Suppressor macrophage (primary cell): Measurements from ENCODE around the gene GGT1.
"Not testable (repeated sequence)": the region's sequence is repeated elsewhere in the genome, so short reads cannot be mapped to it uniquely, and the experiment has no call there.

Source experiments
- DNase-seq, 4 experiments: peaks; one replicate each; pipeline ENCODE4 v3.0.0-alpha.2; 2020 to 2022

The GGT1 gene

DNA sequence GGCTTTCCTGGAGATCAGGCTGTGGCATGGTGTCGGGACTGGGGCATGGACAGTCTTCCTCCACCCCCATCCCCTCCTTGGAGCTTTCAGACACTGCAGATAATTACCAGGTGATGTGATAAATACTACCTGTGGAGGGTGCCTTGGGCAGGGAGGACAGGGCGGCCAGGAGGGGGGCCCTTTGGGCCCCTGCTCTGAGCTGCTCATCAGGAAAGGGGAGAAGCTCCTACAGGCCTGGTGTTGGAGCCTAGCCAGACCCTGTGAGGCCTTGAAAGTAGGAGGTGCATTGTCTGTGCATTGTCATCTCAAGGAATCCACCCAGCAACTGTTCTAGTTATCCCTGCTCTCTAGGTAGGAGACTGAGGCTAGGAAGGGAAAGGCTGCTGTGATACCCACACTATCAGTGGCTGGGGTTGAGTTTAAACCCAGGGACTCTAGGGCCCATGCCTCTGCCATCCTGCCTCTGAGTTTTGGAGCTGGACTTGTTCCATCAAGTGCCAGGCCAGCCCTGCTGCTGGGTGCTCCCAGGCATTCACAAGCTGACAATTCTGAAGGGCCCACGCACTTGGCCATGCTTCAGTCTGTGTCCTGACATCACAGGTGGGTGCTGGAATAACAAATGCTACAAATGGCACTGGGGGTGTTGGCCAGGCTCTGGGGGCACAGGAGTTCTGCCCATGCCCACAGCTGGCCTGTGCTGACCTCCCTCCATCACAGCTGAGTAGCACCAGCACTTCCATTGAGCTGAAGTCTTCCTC, 2.9 kb upstream of the GGT1 start:
- DNase-seq, result not testable (repeated sequence)

DNA sequence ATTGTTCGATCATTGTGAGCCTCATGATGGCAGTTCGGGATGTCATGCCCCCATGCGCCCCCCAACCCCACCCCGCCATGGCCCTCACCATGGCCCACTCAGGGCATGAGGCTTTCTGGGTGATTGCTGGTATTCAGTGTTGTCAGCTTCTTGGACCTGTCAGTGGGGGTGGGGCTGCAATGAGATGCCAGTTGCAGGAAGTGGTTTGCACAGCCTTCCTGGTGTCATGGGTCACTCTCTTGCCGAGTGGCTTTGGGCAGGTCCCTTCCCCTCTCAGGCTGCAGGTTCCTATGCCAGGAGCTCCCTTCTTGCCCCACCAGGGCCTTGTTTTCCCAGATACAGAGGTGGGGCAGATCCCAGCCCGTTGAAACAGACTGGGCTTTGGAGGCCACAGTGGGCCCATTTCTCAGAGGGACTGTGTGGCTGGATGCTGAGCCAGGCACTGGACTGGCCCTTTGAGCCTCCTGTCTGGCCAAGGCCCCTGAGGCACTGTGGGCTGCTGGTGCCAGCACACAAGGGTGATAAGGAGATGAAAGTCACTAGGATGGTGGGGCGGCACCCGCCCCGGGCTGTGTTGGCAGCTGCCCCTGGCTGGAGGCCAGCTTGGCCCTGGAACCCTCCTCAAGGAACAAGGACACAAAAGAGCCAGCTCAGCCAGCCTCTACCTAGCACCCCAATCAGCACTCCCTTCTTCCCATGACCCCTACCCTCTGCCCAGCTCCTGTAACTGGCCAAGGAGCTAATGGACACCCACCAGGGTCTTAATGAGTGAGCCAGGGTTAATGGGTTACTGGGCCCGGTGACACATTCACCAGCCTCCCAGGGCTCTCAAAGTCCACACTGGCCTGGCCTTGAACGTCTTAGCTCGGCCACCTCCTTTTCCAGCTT, 1.5 kb upstream of the GGT1 start:
- peak in 3 of 4 experiments; percentile 29 to 51 (median 31) for DNase-seq

DNA sequence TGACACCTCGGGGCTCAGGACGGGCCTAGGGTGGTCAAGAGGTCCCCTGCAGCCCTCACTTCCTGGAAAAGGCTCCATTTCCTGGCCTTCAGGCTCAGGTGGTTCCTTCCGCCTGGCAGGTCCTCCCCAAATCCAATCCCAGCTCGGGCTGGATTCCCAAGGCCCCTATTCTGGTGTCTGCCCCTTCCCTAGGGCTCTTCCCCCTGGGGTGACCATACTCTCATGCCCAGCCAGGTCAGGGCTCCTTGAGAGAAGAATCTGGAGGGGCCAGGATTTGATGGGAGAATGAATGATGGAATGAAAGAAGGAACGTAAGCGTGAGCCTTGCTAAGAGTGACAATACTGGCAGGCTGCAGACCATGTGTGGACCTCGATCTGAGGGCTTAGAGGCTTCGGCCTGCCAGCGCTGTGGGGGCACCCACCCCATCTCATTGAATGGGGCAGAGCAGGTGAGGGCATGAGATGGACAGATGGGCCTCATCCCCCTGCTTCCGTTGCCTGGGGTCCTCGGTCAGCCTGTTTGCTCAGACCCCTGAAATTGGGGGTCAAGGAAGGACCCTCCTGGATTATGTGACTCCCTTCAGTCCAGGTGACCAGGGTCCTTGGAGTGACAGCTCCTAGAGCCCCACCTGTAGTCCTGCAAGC, 766 bp upstream of the GGT1 start:
- DNase-seq, result not testable (repeated sequence)

DNA sequence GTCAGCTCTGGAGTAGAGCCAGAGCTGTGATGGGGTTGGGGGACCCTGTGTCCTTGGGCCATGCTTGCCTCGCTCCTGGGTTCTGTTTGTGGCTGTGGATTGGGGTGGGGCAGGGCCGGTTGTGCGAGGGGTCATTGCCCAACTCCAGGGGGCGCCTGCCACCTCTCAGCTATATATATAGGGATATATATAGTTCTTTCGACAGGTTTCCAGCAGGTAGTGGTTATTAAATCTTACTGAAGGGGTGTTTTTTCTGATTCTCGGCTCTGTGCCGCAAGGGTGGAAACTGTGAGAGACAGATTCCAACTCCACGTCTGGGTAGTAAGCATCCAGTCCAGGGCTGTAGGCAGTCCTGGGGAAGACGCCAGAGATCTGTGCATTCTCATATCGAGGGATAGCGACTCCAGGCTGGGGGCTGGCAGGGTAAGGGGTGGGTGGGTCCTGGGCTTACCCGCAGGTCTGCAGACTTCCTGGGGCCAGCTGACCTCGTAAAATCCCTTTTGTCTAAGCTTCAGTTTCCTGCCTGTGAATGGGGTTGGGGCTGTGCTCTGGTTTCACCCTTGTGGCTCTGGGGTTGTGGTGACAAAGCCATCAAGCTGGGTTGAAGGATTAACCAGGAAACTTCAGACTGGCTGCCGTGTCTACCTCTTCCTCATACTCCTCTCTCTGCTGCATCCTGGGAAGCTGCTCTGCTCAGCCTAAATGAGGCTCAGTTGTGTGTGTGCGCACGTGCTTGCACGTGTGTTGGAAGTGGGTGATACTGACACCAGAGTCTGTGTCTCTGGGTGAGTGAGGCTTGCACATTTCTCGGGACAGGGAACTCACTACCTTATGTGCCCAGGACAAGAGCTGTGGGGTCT, 1.0 kb downstream of the GGT1 start:
- peak in 1 of 4 experiments; percentile 17 for DNase-seq

DNA sequence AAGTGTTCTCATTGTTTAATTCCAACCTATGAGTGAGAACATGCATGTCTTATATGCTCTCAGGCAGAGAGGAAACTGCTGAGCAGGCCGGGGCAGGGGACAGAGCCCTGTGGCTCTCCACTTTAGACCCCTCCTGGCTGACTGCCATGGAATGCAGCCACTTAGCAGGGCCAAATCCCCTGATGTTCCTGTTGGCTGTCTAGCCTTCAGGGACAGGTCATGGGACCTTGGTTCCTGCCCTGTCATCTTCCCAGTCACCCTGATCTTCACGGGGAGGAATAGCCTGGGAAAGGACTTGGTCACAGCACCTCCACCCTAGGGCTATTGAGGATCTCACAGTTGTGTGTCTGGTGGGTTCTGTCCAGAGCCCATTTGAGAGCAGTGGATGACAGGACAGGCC, 3.3 kb downstream of the GGT1 start:
- not testable (repeated sequence) for DNase-seq

DNA sequence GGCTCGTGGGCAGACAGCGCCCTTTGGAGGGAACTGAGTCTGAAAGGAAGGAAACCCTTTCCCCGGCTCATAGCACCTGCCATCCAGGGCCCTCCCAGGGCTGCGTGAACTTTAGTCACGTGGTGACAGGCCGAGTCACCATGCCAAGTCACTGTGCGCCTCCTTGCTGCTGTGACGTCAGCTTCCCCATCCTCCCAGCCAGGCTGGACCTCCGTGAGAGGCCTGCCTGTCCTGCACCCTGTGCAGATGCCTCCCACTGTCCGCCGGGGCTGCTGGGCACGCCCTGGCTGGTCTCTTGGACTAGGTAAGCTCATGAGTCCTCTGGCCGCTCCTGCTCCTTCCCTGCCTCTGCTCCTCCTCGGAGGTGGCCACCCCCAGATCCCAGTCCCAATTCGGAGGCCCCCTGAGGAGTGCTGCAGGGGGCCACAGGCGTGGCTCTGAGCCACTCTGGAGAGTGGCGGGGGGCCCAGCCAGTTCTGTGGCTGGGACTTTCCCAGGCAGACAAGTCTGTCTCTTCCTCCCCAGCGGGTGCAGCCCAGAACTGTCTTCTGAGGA, 4.5 kb downstream of the GGT1 start:
- peak; percentile 78 to 86 (median 82) for DNase-seq

DNA sequence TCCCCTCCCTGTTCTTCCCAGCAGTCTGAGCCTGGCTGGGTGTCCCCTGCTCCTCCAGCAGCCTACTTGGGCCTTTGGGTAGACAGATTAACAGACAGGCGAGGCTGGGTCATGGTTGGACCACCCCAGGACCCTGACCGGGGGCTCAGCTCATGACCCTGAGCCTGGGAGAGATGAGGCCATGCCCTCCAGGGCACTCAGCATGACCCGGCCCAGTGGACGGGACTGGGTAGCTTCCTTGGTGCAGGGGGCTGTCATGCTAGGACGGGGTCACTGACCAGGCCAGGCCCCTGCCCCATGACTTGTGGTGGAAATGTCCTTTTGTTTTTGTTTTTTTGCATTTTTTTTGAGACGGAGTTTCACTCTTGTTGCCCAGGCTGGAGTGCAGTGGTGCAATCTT, 5.3 kb downstream of the GGT1 start:
- DNase-seq, result not testable (repeated sequence)

DNA sequence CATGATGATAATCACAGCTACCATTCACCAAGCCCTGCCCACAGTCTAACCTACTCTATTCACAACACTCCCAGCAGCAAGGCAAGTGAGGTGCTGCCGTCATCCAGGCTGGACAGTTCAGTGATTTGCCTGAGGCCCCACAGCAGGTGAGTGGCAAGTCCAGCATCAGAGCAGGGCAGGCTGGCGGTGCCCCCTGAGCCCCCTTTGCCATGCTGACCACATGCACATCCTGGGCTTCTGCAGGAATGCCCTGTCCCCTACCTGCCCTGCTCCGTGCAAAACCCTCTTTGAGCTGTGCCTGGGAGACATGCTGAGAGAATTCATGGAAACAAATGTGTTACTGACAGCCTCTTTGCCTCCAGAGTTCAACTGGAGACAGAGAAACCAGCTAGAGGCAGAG, 6.9 kb downstream of the GGT1 start:
- DNase-seq, result not testable (repeated sequence)

DNA sequence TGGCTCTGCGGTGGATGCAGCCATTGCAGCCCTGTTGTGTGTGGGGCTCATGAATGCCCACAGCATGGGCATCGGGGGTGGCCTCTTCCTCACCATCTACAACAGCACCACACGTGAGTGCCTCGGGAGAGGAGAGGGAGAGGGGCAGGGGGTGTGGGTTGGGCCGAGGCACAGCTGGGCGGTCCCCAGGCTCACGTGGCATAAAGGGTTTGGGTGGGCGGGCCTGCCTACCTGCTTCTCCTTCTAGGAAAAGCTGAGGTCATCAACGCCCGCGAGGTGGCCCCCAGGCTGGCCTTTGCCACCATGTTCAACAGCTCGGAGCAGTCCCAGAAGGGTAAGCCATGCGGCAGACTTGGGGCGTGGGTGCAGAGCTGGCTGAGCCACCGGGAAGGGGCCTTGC, 11.8 kb downstream of the GGT1 start:
- DNase-seq, result not testable (repeated sequence)

DNA sequence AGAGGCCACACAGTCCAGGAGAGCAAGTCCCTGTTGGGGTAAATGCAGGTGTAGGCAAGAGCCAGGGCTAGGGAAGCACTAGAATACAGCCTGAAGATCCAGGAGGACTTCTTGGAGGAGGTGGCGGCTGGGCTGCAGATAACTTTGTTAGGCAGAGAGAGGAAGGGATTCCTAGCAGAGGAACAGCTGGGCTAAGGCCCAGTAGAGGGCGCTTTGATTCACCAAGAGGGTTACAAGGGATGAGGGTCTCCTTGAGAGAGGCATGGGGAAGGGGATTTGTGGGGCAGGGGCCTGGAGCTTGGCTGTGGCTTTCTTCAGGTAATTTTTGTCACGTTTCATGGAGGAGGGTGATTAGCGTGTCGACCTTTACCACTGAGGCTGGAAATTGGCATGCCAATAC, 18.3 kb downstream of the GGT1 start:
- DNase-seq, result not testable (repeated sequence)

DNA sequence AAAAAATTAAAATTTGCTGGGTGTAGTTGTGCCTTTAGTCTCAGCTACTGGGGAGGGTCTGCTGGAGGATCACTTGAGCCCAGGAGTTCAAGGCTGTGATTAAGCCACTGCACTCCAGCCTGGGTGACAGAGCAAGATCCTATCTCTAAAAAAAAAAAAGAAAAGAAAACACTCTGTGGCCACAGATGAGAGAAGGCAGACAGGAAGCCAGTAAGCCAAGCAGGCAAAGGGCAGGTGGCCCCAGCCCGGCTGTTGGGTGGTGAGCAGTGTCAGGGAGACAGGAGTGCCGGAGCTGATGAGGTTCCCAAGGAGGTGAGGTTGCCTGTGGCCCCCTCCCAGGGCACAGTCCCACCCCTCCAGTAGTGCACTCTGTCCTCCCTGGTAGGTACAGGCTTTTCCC, 19.6 kb downstream of the GGT1 start:
- not testable (repeated sequence) for DNase-seq

DNA sequence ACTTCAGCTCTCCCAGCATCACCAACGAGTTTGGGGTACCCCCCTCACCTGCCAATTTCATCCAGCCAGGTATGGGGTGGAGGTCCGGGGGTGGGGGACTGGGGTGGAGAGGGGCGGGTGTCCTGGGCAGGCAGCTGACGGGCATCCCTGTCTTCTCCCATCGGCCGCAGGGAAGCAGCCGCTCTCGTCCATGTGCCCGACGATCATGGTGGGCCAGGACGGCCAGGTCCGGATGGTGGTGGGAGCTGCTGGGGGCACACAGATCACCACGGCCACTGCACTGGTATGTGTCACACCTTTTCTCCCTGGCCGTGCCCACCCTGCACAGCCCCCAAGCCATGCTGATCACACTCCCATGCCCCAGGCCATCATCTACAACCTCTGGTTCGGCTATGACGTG, 24.9 kb downstream of the GGT1 start:
- not testable (repeated sequence) for DNase-seq

DNA sequence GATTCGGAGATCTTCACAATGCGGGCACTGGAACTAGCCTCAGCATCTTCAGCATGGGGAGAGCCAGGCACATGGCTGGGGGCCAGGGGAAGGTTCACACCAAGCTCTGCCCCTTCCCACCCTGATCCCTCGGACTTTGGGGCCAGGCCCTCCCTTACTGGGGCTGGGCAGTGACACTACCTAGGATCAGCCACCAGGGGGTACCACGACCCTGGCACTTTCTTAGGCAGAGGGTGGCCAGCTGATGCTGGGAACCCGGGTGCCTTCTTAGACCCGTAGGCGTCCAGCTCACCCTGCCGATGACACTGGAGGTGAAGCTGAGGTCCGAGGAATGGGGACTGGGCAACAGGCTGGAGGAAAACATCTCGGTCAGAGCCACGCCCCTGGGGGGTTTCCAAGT, 26.1 kb downstream of the GGT1 start:
- DNase-seq, result peak; percentile 2 to 47 (median 18)

DNA sequence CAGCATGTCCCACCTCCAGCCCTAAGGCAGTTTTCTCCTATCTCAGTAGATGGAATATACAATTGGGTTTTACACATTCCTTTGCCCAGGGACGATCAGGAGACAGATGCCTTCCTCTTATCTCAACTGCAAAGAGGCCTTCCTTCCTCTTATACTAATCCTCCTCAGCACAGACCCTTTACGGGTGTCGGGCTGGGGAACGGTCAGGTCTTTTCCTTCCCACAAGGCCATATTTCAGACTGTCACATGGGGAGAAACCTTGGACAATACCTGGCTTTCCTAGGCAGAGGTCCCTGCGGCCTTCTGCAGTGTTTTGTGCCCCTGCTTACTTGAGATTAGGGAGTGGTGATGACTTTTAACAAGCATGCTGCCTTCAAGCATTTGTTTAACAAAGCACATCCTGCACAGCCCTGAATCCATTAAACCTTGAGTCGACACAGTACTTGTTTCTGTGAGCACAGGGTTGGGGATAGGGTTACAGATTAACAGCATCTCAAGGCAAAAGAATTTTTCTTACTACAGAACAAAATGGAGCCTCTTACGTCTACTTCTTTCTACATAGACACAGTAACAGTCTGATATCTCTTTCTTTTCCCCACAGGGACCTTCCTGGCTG, 27.9 kb downstream of the GGT1 start:
- DNase-seq, result not testable (repeated sequence)

DNA sequence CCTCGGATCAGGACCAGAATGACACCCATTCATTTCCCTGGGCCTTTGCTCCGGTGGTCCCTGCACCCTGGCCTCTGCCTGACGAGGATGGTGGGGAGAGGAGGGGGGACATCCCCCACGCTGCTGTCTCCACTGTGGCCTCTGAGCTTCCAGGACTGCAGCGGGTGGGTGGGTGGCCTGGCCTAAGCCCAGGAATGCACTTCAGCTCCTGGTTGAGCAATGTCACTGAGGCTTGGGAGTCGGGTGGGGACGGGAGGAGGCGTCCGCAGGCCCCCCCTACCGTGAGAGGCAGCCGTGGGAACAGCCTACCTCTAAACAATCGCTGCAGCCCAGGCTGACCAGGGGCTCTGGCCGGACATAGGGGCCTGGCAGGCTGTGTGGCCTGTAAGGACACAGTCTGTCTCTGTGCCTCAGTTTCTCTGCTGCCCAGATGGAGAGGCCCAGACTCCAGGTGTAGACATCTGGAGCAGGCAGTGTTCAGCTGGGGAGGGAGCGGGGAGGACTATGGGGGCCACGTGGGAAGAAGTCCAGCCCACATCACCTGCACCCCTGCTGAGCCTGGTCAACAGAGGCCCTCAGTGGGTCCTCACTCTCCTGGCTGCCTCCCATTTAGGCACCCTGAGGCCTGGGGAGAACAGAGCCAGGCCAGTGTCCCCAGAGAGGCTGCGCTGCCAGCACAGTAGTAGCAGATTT, 28.6 kb downstream of the GGT1 start:
- DNase-seq, result not testable (repeated sequence)

DNA sequence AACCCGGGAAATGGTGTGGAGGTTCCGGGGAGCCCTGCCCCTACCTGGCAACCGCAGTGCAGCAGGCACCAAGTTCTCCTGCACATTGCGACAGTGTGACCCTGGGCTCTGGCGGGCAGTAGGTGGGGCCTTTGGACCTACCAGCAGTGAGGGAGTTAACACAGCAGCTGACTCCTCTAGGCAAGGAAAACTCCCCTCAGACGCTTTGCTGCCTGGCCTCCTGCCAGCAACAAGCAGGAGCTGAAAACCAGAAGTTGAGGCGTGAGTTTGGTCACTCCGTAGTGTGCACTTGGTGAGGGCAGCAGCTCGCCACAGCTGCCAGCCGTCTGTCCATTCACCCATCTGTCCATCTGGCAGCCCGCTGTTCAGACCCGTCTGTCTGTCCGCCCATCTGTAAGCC, 29.6 kb downstream of the GGT1 start:
- DNase-seq, result peak; percentile 20 to 56 (median 44)

DNA sequence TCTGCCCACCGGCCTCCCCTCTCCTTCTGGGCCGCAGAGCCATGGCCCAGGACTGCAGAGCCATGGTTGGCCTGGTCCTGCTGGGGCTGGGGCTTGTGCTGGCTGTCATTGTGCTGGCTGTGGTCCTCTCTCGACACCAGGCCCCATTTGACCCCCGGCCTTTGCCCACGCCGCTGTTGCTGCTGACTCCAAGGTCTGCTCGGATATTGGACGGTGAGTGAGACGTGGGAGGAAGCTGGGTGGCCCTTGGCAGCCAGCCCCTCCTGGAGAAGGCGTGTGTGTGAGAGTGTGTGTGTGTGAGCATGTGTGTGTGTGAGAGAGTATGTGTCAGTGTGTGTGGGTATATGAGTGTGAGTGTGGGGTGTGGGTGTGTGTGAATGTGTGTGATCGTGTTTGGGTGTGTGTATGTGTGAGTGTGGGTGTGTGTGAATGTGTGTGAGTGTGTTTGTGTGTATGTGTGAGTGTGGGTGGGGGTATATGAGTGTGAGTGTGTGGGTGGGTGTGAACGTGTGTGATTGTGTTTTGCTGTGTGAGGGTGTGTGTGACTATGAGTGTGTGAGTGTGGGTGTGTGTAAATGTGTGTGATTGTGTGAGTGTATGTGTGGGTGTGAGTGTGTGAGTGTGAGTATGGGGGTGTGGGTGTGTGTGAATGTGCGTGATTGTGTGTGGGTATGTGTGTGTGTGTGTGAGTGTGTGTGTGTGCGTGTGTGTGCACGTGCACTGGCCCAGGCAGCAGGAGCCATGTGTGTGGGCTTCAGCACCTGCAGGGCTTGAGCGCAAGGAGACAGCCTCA, 30.4 kb downstream of the GGT1 start:
- DNase-seq, result not testable (repeated sequence)

DNA sequence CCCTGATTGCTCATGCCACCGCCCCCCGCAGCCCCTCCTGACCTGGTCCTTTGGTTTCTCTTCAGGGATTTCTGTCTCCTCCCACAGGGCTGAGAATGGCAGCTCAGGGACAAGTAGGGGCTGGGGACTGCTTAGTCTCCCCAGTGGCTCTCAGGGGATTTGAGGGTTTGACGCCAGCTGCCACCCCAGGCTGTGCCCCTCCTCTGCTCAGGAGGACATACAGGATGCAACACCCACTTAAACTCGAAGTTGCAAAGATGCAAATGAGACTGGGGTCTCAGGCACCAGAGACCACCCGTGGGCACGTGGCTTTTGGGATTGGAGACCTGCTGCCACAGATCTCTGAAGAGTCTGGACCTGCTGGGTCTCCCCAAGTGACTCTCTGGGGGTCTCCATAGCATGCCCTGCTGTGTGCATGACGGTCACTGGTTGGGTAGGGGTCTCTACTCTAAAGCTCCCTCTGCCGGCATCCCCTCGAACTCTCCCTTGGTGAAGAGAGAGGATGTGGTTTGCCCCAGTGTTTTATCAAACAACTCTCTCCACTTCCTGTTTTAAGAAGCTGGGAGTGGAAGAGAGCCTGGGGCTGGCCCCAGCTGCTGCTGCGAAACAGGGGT, 31.9 kb downstream of the GGT1 start:
- DNase-seq, result peak in 3 of 4 experiments; percentile 1 to 13 (median 8)

DNA sequence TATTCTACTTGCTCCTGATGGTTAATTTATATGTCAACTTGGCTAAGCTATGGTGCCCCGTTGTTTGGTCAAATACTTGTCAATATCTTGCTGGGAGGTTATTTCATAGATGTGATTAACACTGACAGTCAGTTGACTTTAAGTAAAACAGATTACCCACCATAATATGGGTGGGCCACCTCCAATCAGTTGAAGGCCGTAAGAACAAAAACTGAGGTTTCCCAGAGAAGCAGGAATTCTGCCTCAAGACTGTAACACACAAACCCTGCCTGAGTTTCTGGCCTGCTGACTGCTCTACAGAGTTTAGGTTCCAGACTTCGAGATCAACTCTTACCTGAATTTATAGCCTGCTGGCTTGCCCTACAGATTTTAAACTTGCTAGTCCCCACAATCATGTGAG, 33.5 kb downstream of the GGT1 start:
- not testable (repeated sequence) for DNase-seq
